Fibroblast of lung (primary cell): ENCODE results near the gene SMOC2. TPM values are rescaled to one million over a fixed set of nuclear protein-coding genes. Genes with fewer than 3 reads are reported as not detected.

Experiments used
- DNase-seq, 2 donors: peaks; one replicate each; pipeline versions ENCODE4 v3.0.0 to v3.0.0-alpha.2; 2010; ENCODE audit warnings: low read depth in 2 of 2
- H2AFZ ChIP-seq: 2 replicates; pipeline ENCODE4 v1.5.1; 2012; ENCODE audit warnings: low read length, control low read depth, inconsistent platforms
- H3K27ac ChIP-seq: 2 replicates; pipeline ENCODE4 v1.5.1; 2011; ENCODE audit warnings: low read length, control low read depth; ENCODE audit not compliant: insufficient read depth
- H3K27me3 ChIP-seq: 2 replicates; pipeline ENCODE4 v1.5.1; 2011; ENCODE audit warnings: mild to moderate bottlenecking, low read length; ENCODE audit not compliant: control insufficient read depth, insufficient read depth
- H3K36me3 ChIP-seq: 2 replicates; pipeline ENCODE4 v1.5.1; 2011; ENCODE audit warnings: low read length; ENCODE audit not compliant: control insufficient read depth, insufficient read depth
- H3K4me1 ChIP-seq: 2 replicates; pipeline ENCODE4 v1.5.1; 2011; ENCODE audit warnings: low read length; ENCODE audit not compliant: control insufficient read depth, insufficient read depth; ENCODE audit errors: extremely low read depth
- H3K4me2 ChIP-seq: 2 replicates; pipeline ENCODE4 v1.5.1; 2011; ENCODE audit warnings: low read length, control low read depth; ENCODE audit not compliant: insufficient read depth; ENCODE audit errors: extremely low read depth
- H3K4me3 ChIP-seq, 4 experiments: fragments of 200-600 bp in 1 of 4; sonication (generic) in 1 of 4; replicated peaks in 1 of 4; 2 replicates each; pipeline ENCODE4 v1.5.1; 2011 to 2016; ENCODE audit warnings: low read length in 4 of 4, low read depth in 3 of 4, mild to moderate bottlenecking in 3 of 4, control low read depth in 2 of 4, inconsistent platforms in 1 of 4, mixed read lengths in 1 of 4; ENCODE audit not compliant: insufficient read depth in 1 of 4; ENCODE audit errors: control extremely low read depth in 1 of 4
- H3K79me2 ChIP-seq: 2 replicates; pipeline ENCODE4 v1.5.1; 2012; ENCODE audit warnings: mild to moderate bottlenecking, low read length, inconsistent platforms; ENCODE audit not compliant: control insufficient read depth, insufficient read depth
- H3K9ac ChIP-seq: 2 replicates; pipeline ENCODE4 v1.5.1; 2011; ENCODE audit warnings: mild to moderate bottlenecking, low read length, control low read depth; ENCODE audit not compliant: insufficient read depth
- H3K9me3 ChIP-seq: 2 replicates; pipeline ENCODE4 v1.5.1; 2012; ENCODE audit warnings: low read depth, low read length; ENCODE audit not compliant: control insufficient read depth, insufficient read depth
- H4K20me1 ChIP-seq: 2 replicates; pipeline ENCODE4 v1.5.1; 2011; ENCODE audit warnings: low read length; ENCODE audit not compliant: control insufficient read depth, insufficient read depth; ENCODE audit errors: extremely low read depth
- CTCF ChIP-seq, 2 donors: IDR thresholded peaks in 1 of 2; conservative IDR thresholded peaks in 1 of 2; 1 replicate in 1 of 2; 2 replicates in 1 of 2; pipeline ENCODE4 v1.5.1; 2011 to 2012; ENCODE audit warnings: low read length in 2 of 2, control low read depth in 1 of 2, inconsistent platforms in 1 of 2, low read depth in 1 of 2, mild to moderate bottlenecking in 1 of 2
- EZH2 ChIP-seq: IDR thresholded peaks from 2 replicates; pipeline ENCODE4 v1.5.1; 2012; ENCODE audit warnings: low read length, control low read depth, mild to moderate bottlenecking; ENCODE audit errors: missing control alignments
- polyA plus RNA-seq, 2 donors: library from polyadenylated mRNA; depleted of rRNA in 1 of 2; stranded (reverse) in 1 of 2; unstranded in 1 of 2; fragments of >200 nt; gene quantifications; 2 replicates each; pipeline ENCODE4 v1.2.1, GENCODE V29; 2011 to 2012; ENCODE audit warnings: missing spikeins in 1 of 2
- total RNA-seq: library from RNA; depleted of rRNA; stranded (reverse); fragments of >200 nt; gene quantifications from 2 replicates; pipeline ENCODE4 v1.2.1, GENCODE V29; 2014

SMOC2 gene
- total and polyA plus RNA-seq, 2 donors (not counting 1 experiment from before 2014, with no cell fraction given) = not detected

- H4K20me1 ChIP-seq = no peaks in the 10 kb centered on the region
- H3K4me3 ChIP-seq = no peak overlapping the region
- H3K4me2 ChIP-seq = no peak overlapping the region
- TF ChIP-seq CTCF (conservative IDR thresholded peaks at IDR 0.05 in 1 of 2, IDR thresholded peaks at IDR 0.05 in 1 of 2; ENCODE audit: low read depth in 1 of 2, low read length in 2 of 2) (no peak), EZH2 (no peak)
- H3K9me3 ChIP-seq = no peaks in the 10 kb centered on the region
- no peak overlapping the region for H3K27ac ChIP-seq
- H3K27me3 ChIP-seq = no peaks in the 10 kb centered on the region
- no peaks in the 10 kb centered on the region for H3K79me2 ChIP-seq
- H2AFZ ChIP-seq = no peak overlapping the region
- no peak overlapping the region for H3K9ac ChIP-seq
- DNase-seq = no peak
- no peaks in the 10 kb centered on the region for H3K36me3 ChIP-seq
- no peaks in the 10 kb centered on the region for H3K4me1 ChIP-seq
Measured at GRCh38 chr6:168525114-168525513, 84.1 kb downstream of the SMOC2 start.

GRCh38 chr6:168525926-168526630 is 85.1 kb downstream of the SMOC2 start:
- Histone ChIP-seq H3K4me2 (no peak overlapping the region), H3K36me3 (no peaks in the 10 kb centered on the region), H3K79me2 (no peaks in the 10 kb centered on the region), H2AFZ (no peak overlapping the region), H3K4me1 (no peaks in the 10 kb centered on the region), H3K9me3 (no peaks in the 10 kb centered on the region), H3K4me3 (no peak overlapping the region), H3K27ac (no peak overlapping the region), H4K20me1 (no peaks in the 10 kb centered on the region), H3K27me3 (no peaks in the 10 kb centered on the region), H3K9ac (no peak overlapping the region)
- DNase-seq = no peak
- TF ChIP-seq CTCF (conservative IDR thresholded peaks at IDR 0.05 in 1 of 2, IDR thresholded peaks at IDR 0.05 in 1 of 2; ENCODE audit: low read depth in 1 of 2, low read length in 2 of 2) = no peak
- TF ChIP-seq EZH2 = no peak

GRCh38 chr6:168526841-168527281 is 85.9 kb downstream of the SMOC2 start:
- Histone ChIP-seq H3K4me1 (no peaks in the 10 kb centered on the region), H3K27ac (no peak overlapping the region), H3K9ac (no peak overlapping the region), H3K79me2 (no peaks in the 10 kb centered on the region), H3K4me2 (no peak overlapping the region), H4K20me1 (no peaks in the 10 kb centered on the region), H3K4me3 (no peak overlapping the region), H3K36me3 (no peaks in the 10 kb centered on the region), H3K27me3 (no peaks in the 10 kb centered on the region), H2AFZ (no peak overlapping the region), H3K9me3 (no peaks in the 10 kb centered on the region)
- TF ChIP-seq EZH2 (no peak), CTCF (conservative IDR thresholded peaks at IDR 0.05 in 1 of 2, IDR thresholded peaks at IDR 0.05 in 1 of 2; ENCODE audit: low read depth in 1 of 2, low read length in 2 of 2) (no peak)
- peak in 1 of 2 donors; percentile 1 for DNase-seq
